Endothelial cell of umbilical vein (primary cell): ENCODE data around the gene TBC1D21. TPM values are rescaled to one million over a fixed set of nuclear protein-coding genes. Genes with fewer than 3 reads are reported as not detected.

Experiments used
- BruUV-seq: library from RNA; stranded (reverse); fragments of 400-500 nt; replicated peaks from 2 replicates; lab custom pipeline; 2021; lab: Mats Ljungman, UMichigan
- CTCF ChIA-PET: fragments of 300-600, 350-600 bp; sonication (Branson Sonifier 250); formaldehyde crosslinking; loops from one replicate; lab custom pipeline; 2021; ENCODE audit warnings: antibody characterized with exemption, inconsistent platforms; lab: Charles Lee
- POLR2A ChIA-PET: fragments of 300-600, 350-600 bp; sonication (Branson Sonifier 250); formaldehyde crosslinking; loops from one replicate; lab custom pipeline; 2021; ENCODE audit warnings: antibody characterized with exemption, inconsistent platforms; lab: Charles Lee
- DNase-seq: peaks from one replicate; pipeline ENCODE4 v3.0.0-alpha.2; 2011; ENCODE audit warnings: low read depth, low spot score
- FAIRE-seq: peaks from 2 replicates; lab custom pipeline; 2011; peaks lifted over from hg19 to GRCh38; lab: Jason Lieb, UNC
- H2AFZ ChIP-seq: 2 replicates; pipeline ENCODE4 v1.6.0; 2012; ENCODE audit warnings: low read depth, low read length, control low read depth, inconsistent platforms
- H3K27ac ChIP-seq: 2 replicates; pipeline ENCODE4 v1.5.1; 2011; ENCODE audit warnings: low read depth, mild to moderate bottlenecking, control low read depth, low read length, moderate library complexity; ENCODE audit not compliant: insufficient read depth
- H3K27me3 ChIP-seq, 2 experiments: 2 replicates each; pipeline versions ENCODE4 v1.6.0 to v1.6.1; 2011; ENCODE audit warnings: low read length in 2 of 2, mixed read lengths in 1 of 2; ENCODE audit not compliant: control insufficient read depth in 2 of 2, insufficient read depth in 2 of 2
- H3K36me3 ChIP-seq, 2 experiments: 2 replicates in 1 of 2; 3 replicates in 1 of 2; pipeline ENCODE4 v1.5.1; 2011; ENCODE audit warnings: low read length in 2 of 2, mild to moderate bottlenecking in 1 of 2, moderate library complexity in 1 of 2; ENCODE audit not compliant: control insufficient read depth in 2 of 2, insufficient read depth in 2 of 2; ENCODE audit errors: extremely low read depth in 1 of 2
- H3K4me1 ChIP-seq: 3 replicates; pipeline ENCODE4 v1.5.1; 2011; ENCODE audit warnings: mild to moderate bottlenecking, low read length; ENCODE audit not compliant: control insufficient read depth, insufficient read depth; ENCODE audit errors: extremely low read depth
- H3K4me2 ChIP-seq: 2 replicates; pipeline ENCODE4 v1.6.1; 2011; ENCODE audit warnings: low read length, control low read depth, mixed read lengths; ENCODE audit not compliant: insufficient read depth
- H3K4me3 ChIP-seq, 3 experiments: fragments of 200-600 bp in 1 of 3; sonication (generic), shearing (Covaris generic) in 1 of 3; replicated peaks in 1 of 3; 2 replicates each; pipeline ENCODE4 v1.5.1; 2011 to 2016; ENCODE audit warnings: control low read depth in 3 of 3, low read length in 3 of 3, mild to moderate bottlenecking in 2 of 3, inconsistent platforms in 1 of 3, low read depth in 1 of 3, moderate library complexity in 1 of 3; ENCODE audit not compliant: insufficient read depth in 1 of 3
- H3K79me2 ChIP-seq: 2 replicates; pipeline ENCODE4 v1.6.0; 2012; ENCODE audit warnings: low read length, inconsistent platforms; ENCODE audit not compliant: control insufficient read depth, insufficient read depth
- H3K9ac ChIP-seq: replicated peaks from 2 replicates; pipeline ENCODE3; 2011; ENCODE audit warnings: low read length, control low read depth; ENCODE audit not compliant: insufficient read depth; ENCODE audit errors: extremely low read depth
- H3K9me1 ChIP-seq: replicated peaks from 3 replicates; pipeline ENCODE4 v1.6.0; 2011; ENCODE audit warnings: mild to moderate bottlenecking, low read length; ENCODE audit not compliant: control insufficient read depth, insufficient read depth; ENCODE audit errors: extremely low read depth
- H3K9me3 ChIP-seq: replicated peaks from 2 replicates; pipeline ENCODE4 v1.5.1; 2012; ENCODE audit warnings: low read length, inconsistent platforms; ENCODE audit not compliant: control insufficient read depth, insufficient read depth
- H4K20me1 ChIP-seq: replicated peaks from 2 replicates; pipeline ENCODE3; 2011; ENCODE audit warnings: mild to moderate bottlenecking, low read length; ENCODE audit not compliant: control insufficient read depth, insufficient read depth; ENCODE audit errors: extremely low read depth
- GATA2 ChIP-seq: IDR thresholded peaks from 2 replicates; pipeline ENCODE4 v1.7.0; 2011; ENCODE audit warnings: low read depth, mild to moderate bottlenecking, moderate library complexity, mixed read lengths, low read length; ENCODE audit not compliant: insufficient read length, insufficient read depth
- JUN ChIP-seq: IDR thresholded peaks from 2 replicates; pipeline ENCODE4 v1.6.1; 2011; ENCODE audit warnings: borderline replicate concordance, low read depth; ENCODE audit not compliant: insufficient read length, insufficient read depth
- POLR2AphosphoS5 ChIP-seq: IDR thresholded peaks from 2 replicates; pipeline ENCODE4 v1.6.1; 2012; ENCODE audit warnings: low read depth, mild to moderate bottlenecking, control low read depth, low read length, moderate library complexity; ENCODE audit not compliant: insufficient read depth
- dilution Hi-C: fragments of 300-500 bp; cut with MboI; formaldehyde crosslinking; loops from one replicate; pipeline ENCODE4 v1.15.0; 2019; ENCODE audit warnings: low sequenced_read_pairs; ENCODE audit not compliant: extremely low pct_ligation_motif_present
- intact Hi-C: fragments of 100-400 bp; cut with micrococcal nuclease; formaldehyde crosslinking; loops from one replicate; pipeline ENCODE4 v1.10.0; 2022
- polyA plus RNA-seq, 4 experiments: library from polyadenylated mRNA; depleted of rRNA in 3 of 4; stranded (reverse) in 3 of 4; unstranded in 1 of 4; fragments of >200 nt; gene quantifications; 2 replicates each; pipeline versions ENCODE4 v1.2.1 to v1.2.3, GENCODE V29; 2011 to 2012; ENCODE audit warnings: missing spikeins in 1 of 4
- total RNA-seq: library from RNA; stranded (reverse); gene quantifications from 2 replicates; pipeline ENCODE4 v1.2.3, GENCODE V29; 2021
- TF ChIP-seq, protein P1 (sequence below), 2 donors: IDR thresholded peaks; 1 replicate in 1 of 2; 2 replicates in 1 of 2; pipeline ENCODE4 v1.5.1; 2011; ENCODE audit warnings: low read length in 2 of 2, mild to moderate bottlenecking in 2 of 2, moderate library complexity in 2 of 2, control low read depth in 1 of 2, inconsistent platforms in 1 of 2, low read depth in 1 of 2; ENCODE audit not compliant: insufficient read depth in 1 of 2; ENCODE audit errors: extremely low read depth in 1 of 2
- TF ChIP-seq, protein P2 (sequence below): IDR thresholded peaks from 2 replicates; pipeline ENCODE4 v1.6.1; 2011; ENCODE audit not compliant: insufficient read depth, insufficient read length

The TBC1D21 gene
- total and polyA plus RNA-seq, 2 donors (not counting 3 experiments of a cell fraction or from before 2014, with no cell fraction given) = not detected

DNA sequence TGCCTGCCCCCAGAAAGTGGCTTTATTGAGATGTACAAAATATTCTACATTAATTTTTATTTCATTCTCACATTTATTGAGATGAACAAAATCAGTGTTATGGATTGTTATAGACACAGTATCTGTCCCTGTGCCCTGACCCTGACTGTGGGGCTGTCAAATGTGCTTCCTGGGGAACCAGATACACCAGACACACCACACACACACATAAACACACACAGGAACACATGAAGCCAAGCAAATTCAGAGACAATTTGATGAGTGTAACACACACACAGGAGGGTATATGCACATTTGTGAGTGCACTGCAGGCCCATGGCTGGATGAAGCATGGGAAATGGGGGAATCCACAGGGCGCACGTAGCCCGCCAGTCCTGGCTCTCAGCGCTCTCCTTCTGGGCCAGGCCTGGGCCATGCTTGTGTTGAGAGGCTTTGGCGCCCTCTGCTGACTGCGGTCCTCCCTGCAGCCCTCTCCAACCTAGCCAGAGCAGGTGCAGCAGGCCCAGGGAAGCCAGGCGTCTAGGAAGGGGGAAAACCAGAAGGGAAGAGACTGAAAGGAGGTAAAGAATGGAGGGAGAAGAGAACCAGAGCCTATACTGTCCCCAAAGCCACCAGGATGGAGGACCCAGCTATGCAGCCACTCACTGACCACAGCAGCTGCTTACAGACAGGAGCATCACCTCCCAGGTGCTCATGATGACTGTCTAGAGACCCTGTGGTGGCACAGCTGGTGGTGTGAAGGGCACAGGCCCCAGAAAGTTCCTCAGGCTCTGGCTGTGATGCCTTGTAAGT, 34.9 kb downstream of the TBC1D21 start:
- DNase-seq (peak; percentile 63), FAIRE-seq (peak; percentile 83)
- H3K4me2 ChIP-seq = no peak overlapping the region
- TF ChIP-seq, protein P1, sequence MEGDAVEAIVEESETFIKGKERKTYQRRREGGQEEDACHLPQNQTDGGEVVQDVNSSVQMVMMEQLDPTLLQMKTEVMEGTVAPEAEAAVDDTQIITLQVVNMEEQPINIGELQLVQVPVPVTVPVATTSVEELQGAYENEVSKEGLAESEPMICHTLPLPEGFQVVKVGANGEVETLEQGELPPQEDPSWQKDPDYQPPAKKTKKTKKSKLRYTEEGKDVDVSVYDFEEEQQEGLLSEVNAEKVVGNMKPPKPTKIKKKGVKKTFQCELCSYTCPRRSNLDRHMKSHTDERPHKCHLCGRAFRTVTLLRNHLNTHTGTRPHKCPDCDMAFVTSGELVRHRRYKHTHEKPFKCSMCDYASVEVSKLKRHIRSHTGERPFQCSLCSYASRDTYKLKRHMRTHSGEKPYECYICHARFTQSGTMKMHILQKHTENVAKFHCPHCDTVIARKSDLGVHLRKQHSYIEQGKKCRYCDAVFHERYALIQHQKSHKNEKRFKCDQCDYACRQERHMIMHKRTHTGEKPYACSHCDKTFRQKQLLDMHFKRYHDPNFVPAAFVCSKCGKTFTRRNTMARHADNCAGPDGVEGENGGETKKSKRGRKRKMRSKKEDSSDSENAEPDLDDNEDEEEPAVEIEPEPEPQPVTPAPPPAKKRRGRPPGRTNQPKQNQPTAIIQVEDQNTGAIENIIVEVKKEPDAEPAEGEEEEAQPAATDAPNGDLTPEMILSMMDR (IDR thresholded peaks at IDR 0.05; ENCODE audit: extremely low read depth in 1 of 2, insufficient read depth in 1 of 2, low read depth in 1 of 2, low read length in 2 of 2) = peak; percentile 92 to 95
- TF ChIP-seq GATA2 = no peak
- TF ChIP-seq, protein P2, sequence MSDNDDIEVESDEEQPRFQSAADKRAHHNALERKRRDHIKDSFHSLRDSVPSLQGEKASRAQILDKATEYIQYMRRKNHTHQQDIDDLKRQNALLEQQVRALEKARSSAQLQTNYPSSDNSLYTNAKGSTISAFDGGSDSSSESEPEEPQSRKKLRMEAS = no peak
- TF ChIP-seq POLR2AphosphoS5 = no peak
- no peak for TF ChIP-seq JUN
- dilution Hi-C loops = no loop called here
- no peaks in the 10 kb centered on the region for H3K4me1 ChIP-seq
- no peaks in the 10 kb centered on the region for H3K9me1 ChIP-seq
- no peaks in the 10 kb centered on the region for H3K36me3 ChIP-seq
- no peaks in the 10 kb centered on the region for H3K79me2 ChIP-seq
- intact Hi-C loops = loop anchor here (1.0 kb wide), 3 partner anchors 11 to 272 kb away; no protein-coding TSS in a partner anchor
- peaks cover 0 to 10% of the 10 kb centered on the region in 2 experiments for H3K27me3 ChIP-seq
- no TSS peak for BruUV-seq
- H2AFZ ChIP-seq = no peak overlapping the region
- H3K9me3 ChIP-seq = no peaks in the 10 kb centered on the region
- no peaks in the 10 kb centered on the region for H4K20me1 ChIP-seq
- ChIA-PET CTCF (interaction anchor here (0.9 to 13.7 kb wide), 14 partner anchors 10 to 602 kb away, joined by 3 to 239 read pairs (median 6); partner anchors contain the start of genes LOXL1 and TBC1D21), POLR2A (no interaction called here)
- no peak overlapping the region for H3K9ac ChIP-seq
- no peak overlapping the region for H3K27ac ChIP-seq
- no peak overlapping the region for H3K4me3 ChIP-seq
